HepG2 (cell line): ENCODE results near the gene NFIC. TPM values are rescaled to one million over a fixed set of nuclear protein-coding genes. Genes with fewer than 3 reads are reported as not detected.

Source experiments
- CENPX ChIP-seq: sonication (generic); formaldehyde crosslinking; IDR thresholded peaks from 2 replicates; pipeline ENCODE4 v1.9.0; 2021; ENCODE audit warnings: mild to moderate bottlenecking, missing genetic modification reagents, moderate library complexity
- FOXK2 ChIP-seq: fragments of 450-650 bp; IDR thresholded peaks from 2 replicates; pipeline ENCODE4 v1.6.1; 2016
- HOXA9 ChIP-seq: sonication (generic); formaldehyde crosslinking; IDR thresholded peaks from 2 replicates; pipeline ENCODE4 v1.8.1; 2022; ENCODE audit warnings: missing genetic modification reagents, mild to moderate bottlenecking, moderate library complexity, borderline replicate concordance
- ZFP82 ChIP-seq: sonication (generic); formaldehyde crosslinking; IDR thresholded peaks from 2 replicates; pipeline ENCODE4 v1.5.1; 2020; ENCODE audit warnings: mild to moderate bottlenecking, missing genetic modification reagents, borderline replicate concordance
- ZNF101 ChIP-seq: sonication (generic); formaldehyde crosslinking; IDR thresholded peaks from 2 replicates; pipeline ENCODE4 v1.4.0; 2020; ENCODE audit warnings: mild to moderate bottlenecking, low read depth, missing genetic modification reagents, borderline replicate concordance
- ZNF20 ChIP-seq: sonication (generic); formaldehyde crosslinking; IDR thresholded peaks from 2 replicates; pipeline ENCODE4 v1.4.0; 2020; ENCODE audit warnings: mild to moderate bottlenecking, moderate library complexity, missing genetic modification reagents
- ZNF335 ChIP-seq: sonication (generic); formaldehyde crosslinking; IDR thresholded peaks from 2 replicates; pipeline ENCODE4 v1.4.0; 2020; ENCODE audit warnings: missing genetic modification reagents
- ZNF564 ChIP-seq: sonication (generic); formaldehyde crosslinking; IDR thresholded peaks from 2 replicates; pipeline ENCODE4 v1.8.1; 2023; ENCODE audit warnings: mild to moderate bottlenecking, missing genetic modification reagents
- ZNF572 ChIP-seq: sonication (generic); formaldehyde crosslinking; IDR thresholded peaks from 2 replicates; pipeline ENCODE4 v1.5.1; 2020; ENCODE audit warnings: mild to moderate bottlenecking, missing genetic modification reagents
- ZNF670 ChIP-seq: sonication (generic); formaldehyde crosslinking; IDR thresholded peaks from 2 replicates; pipeline ENCODE4 v1.8.0; 2022; ENCODE audit warnings: mild to moderate bottlenecking, missing genetic modification reagents, borderline replicate concordance
- polyA plus RNA-seq, 8 experiments: library from polyadenylated mRNA; depleted of rRNA in 3 of 8; stranded (reverse) in 7 of 8; unstranded in 1 of 8; fragments of >200 nt; fragmentation: Illumina TruSeq in 4 of 8; extraction: Trizol in 4 of 8; gene quantifications; 2 replicates each; pipeline versions ENCODE4 v1.2.1 to v1.2.3, GENCODE V29; 2011 to 2016; ENCODE audit warnings: low read depth in 4 of 8, missing spikeins in 1 of 8, mixed read lengths in 1 of 8; ENCODE audit not compliant: insufficient read depth in 1 of 8
- total RNA-seq, 5 experiments: library from RNA; depleted of rRNA; stranded (reverse); fragments of >200 nt; fragmentation: Illumina TruSeq; extraction: Trizol; gene quantifications; 2 replicates each; pipeline ENCODE4 v1.2.3, GENCODE V29; 2016; ENCODE audit warnings: low read depth in 1 of 5
- TF ChIP-seq, protein P1 (sequence below): sonication (generic); formaldehyde crosslinking; conservative IDR thresholded peaks from 2 replicates; pipeline ENCODE4 v1.8.0; 2022; ENCODE audit warnings: low read depth, missing genetic modification reagents
- TF ChIP-seq, protein P2 (sequence below): IDR thresholded peaks from 2 replicates; pipeline ENCODE4 v1.6.1; 2016; ENCODE audit warnings: low read depth, borderline replicate concordance
- TF ChIP-seq, protein P3 (sequence below): sonication (generic); formaldehyde crosslinking; IDR thresholded peaks from 2 replicates; pipeline ENCODE4 v1.4.0; 2020; ENCODE audit warnings: mild to moderate bottlenecking, missing genetic modification reagents
- TF ChIP-seq, protein P4 (sequence below): sonication (generic); formaldehyde crosslinking; IDR thresholded peaks from 2 replicates; pipeline ENCODE4 v1.5.1; 2020; ENCODE audit warnings: mild to moderate bottlenecking, missing genetic modification reagents, moderate library complexity
- TF ChIP-seq, protein P5 (sequence below): sonication (generic); formaldehyde crosslinking; IDR thresholded peaks from 2 replicates; pipeline ENCODE4 v1.5.0; 2020; ENCODE audit warnings: mild to moderate bottlenecking, missing genetic modification reagents, borderline replicate concordance
- TF ChIP-seq, protein P6 (sequence below): fragments of 450-650 bp; IDR thresholded peaks from 2 replicates; pipeline ENCODE4 v1.6.1; 2017; ENCODE audit warnings: mild to moderate bottlenecking
- TF ChIP-seq, protein P7 (sequence below): sonication (generic); formaldehyde crosslinking; IDR thresholded peaks from 2 replicates; pipeline ENCODE4 v1.5.0; 2020; ENCODE audit warnings: mild to moderate bottlenecking, low read depth, missing genetic modification reagents, borderline replicate concordance

The NFIC gene
- total and polyA plus RNA-seq, 2 of the 13 experiments (the other 11 are each of a cell fraction or from before 2014, with no cell fraction given): 1.3 to 2.5 TPM

DNA sequence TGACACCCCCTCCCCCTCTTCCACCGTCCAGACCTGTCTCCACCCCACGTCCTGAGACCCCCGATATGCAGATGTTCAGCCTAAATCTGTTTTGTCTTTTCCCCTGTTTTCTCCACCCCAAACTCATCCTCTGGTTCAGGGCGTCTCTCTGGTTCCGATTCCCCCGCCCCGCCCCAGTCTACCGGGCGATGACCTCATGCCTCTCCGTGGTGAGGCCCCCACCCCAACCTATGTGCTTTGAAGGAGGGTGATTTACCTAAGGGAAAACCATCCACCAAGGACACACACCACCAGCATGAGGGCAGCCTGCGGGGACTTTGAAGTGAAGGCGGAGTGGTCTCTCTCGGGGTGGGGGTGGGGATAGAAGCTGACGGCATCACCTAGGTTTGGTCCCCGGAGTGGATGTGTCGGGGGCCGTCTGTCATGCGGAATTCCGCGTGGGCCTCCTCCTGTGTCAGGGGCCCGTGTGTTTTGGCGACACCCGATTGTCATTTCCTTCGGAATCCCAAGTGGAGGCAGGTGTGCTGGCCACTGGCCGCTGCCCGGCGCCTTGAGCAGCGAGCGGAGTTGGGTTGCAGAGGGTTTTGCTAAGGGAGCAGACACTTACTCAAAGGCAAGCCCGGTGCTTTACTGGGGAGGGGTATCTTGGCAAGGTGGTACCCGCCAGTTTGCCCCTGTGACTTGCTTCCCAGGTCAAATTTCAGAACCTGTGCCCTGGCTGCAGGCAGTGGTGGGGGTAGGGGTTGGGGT lies 141.2 kb downstream of the NFIC start (continued):
- TF ChIP-seq, protein P1, sequence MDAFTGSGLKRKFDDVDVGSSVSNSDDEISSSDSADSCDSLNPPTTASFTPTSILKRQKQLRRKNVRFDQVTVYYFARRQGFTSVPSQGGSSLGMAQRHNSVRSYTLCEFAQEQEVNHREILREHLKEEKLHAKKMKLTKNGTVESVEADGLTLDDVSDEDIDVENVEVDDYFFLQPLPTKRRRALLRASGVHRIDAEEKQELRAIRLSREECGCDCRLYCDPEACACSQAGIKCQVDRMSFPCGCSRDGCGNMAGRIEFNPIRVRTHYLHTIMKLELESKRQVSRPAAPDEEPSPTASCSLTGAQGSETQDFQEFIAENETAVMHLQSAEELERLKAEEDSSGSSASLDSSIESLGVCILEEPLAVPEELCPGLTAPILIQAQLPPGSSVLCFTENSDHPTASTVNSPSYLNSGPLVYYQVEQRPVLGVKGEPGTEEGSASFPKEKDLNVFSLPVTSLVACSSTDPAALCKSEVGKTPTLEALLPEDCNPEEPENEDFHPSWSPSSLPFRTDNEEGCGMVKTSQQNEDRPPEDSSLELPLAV (CRISPR knock-in tag): no peak
- TF ChIP-seq, protein P2, sequence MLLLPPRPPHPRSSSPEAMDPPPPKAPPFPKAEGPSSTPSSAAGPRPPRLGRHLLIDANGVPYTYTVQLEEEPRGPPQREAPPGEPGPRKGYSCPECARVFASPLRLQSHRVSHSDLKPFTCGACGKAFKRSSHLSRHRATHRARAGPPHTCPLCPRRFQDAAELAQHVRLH (CRISPR knock-in tag): no peak
- TF ChIP-seq, protein P3, sequence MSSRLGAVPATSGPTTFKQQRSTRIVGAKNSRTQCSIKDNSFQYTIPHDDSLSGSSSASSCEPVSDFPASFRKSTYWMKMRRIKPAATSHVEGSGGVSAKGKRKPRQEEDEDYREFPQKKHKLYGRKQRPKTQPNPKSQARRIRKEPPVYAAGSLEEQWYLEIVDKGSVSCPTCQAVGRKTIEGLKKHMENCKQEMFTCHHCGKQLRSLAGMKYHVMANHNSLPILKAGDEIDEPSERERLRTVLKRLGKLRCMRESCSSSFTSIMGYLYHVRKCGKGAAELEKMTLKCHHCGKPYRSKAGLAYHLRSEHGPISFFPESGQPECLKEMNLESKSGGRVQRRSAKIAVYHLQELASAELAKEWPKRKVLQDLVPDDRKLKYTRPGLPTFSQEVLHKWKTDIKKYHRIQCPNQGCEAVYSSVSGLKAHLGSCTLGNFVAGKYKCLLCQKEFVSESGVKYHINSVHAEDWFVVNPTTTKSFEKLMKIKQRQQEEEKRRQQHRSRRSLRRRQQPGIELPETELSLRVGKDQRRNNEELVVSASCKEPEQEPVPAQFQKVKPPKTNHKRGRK: no peak
- TF ChIP-seq, protein P4, sequence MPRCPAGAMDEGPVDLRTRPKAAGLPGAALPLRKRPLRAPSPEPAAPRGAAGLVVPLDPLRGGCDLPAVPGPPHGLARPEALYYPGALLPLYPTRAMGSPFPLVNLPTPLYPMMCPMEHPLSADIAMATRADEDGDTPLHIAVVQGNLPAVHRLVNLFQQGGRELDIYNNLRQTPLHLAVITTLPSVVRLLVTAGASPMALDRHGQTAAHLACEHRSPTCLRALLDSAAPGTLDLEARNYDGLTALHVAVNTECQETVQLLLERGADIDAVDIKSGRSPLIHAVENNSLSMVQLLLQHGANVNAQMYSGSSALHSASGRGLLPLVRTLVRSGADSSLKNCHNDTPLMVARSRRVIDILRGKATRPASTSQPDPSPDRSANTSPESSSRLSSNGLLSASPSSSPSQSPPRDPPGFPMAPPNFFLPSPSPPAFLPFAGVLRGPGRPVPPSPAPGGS (CRISPR knock-in tag): peak; percentile 71; the same call in 1 of the 2 replicates
- TF ChIP-seq ZNF20 (CRISPR knock-in tag) (no peak), ZNF101 (CRISPR knock-in tag) (no peak), FOXK2 (no peak), ZFP82 (CRISPR knock-in tag) (no peak), ZNF572 (CRISPR knock-in tag) (no peak), CENPX (no peak), HOXA9 (no peak), ZNF335 (CRISPR knock-in tag) (no peak), ZNF564 (no peak), ZNF670 (CRISPR knock-in tag) (no peak)
- TF ChIP-seq, protein P5, sequence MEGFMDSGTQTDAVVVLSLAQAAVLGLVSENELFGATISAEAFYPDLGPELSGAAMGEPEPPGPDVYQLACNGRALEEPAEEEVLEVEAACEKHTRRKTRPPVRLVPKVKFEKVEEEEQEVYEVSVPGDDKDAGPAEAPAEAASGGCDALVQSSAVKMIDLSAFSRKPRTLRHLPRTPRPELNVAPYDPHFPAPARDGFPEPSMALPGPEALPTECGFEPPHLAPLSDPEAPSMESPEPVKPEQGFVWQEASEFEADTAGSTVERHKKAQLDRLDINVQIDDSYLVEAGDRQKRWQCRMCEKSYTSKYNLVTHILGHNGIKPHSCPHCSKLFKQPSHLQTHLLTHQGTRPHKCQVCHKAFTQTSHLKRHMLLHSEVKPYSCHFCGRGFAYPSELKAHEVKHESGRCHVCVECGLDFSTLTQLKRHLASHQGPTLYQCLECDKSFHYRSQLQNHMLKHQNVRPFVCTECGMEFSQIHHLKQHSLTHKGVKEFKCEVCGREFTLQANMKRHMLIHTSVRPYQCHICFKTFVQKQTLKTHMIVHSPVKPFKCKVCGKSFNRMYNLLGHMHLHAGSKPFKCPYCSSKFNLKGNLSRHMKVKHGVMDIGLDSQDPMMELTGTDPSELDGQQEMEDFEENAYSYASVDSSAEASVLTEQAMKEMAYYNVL (CRISPR knock-in tag): peak; percentile 38; the same call in 1 of the 2 replicates
- TF ChIP-seq, protein P6, sequence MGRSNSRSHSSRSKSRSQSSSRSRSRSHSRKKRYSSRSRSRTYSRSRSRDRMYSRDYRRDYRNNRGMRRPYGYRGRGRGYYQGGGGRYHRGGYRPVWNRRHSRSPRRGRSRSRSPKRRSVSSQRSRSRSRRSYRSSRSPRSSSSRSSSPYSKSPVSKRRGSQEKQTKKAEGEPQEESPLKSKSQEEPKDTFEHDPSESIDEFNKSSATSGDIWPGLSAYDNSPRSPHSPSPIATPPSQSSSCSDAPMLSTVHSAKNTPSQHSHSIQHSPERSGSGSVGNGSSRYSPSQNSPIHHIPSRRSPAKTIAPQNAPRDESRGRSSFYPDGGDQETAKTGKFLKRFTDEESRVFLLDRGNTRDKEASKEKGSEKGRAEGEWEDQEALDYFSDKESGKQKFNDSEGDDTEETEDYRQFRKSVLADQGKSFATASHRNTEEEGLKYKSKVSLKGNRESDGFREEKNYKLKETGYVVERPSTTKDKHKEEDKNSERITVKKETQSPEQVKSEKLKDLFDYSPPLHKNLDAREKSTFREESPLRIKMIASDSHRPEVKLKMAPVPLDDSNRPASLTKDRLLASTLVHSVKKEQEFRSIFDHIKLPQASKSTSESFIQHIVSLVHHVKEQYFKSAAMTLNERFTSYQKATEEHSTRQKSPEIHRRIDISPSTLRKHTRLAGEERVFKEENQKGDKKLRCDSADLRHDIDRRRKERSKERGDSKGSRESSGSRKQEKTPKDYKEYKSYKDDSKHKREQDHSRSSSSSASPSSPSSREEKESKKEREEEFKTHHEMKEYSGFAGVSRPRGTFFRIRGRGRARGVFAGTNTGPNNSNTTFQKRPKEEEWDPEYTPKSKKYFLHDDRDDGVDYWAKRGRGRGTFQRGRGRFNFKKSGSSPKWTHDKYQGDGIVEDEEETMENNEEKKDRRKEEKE: no peak
- TF ChIP-seq, protein P7, sequence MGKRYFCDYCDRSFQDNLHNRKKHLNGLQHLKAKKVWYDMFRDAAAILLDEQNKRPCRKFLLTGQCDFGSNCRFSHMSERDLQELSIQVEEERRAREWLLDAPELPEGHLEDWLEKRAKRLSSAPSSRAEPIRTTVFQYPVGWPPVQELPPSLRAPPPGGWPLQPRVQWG (CRISPR knock-in tag): no peak
